Neuronal stem cell (in vitro differentiated cells): Measurements from ENCODE around the gene CNOT3.

Source experiments
- DNase-seq: peaks from one replicate; pipeline ENCODE4 v3.0.0-alpha.2; 2013; ENCODE audit warnings: low spot score
- H2AFZ ChIP-seq: one replicate; pipeline ENCODE4 v1.6.1; 2013; ENCODE audit warnings: mild to moderate bottlenecking, low read length, inconsistent platforms
- H2AK5ac ChIP-seq: 2 replicates; pipeline ENCODE4 v1.6.1; 2013; ENCODE audit warnings: low read depth, mild to moderate bottlenecking, inconsistent platforms, low read length, moderate library complexity, mixed read lengths
- H2BK120ac ChIP-seq: 2 replicates; pipeline ENCODE4 v1.6.1; 2013; ENCODE audit warnings: low read depth, mild to moderate bottlenecking, inconsistent platforms, low read length, moderate library complexity, mixed read lengths
- H2BK12ac ChIP-seq: one replicate; pipeline ENCODE4 v1.6.1; 2013; ENCODE audit warnings: low read length, inconsistent platforms
- H2BK15ac ChIP-seq: 2 replicates; pipeline ENCODE4 v1.6.1; 2013; ENCODE audit warnings: mild to moderate bottlenecking, low read length, inconsistent platforms, mixed read lengths
- H2BK5ac ChIP-seq: one replicate; pipeline ENCODE4 v1.6.1; 2013; ENCODE audit warnings: inconsistent platforms, mild to moderate bottlenecking, low read length, moderate library complexity
- H3K14ac ChIP-seq: one replicate; pipeline ENCODE4 v1.6.1; 2013; ENCODE audit warnings: low read length, inconsistent platforms
- H3K18ac ChIP-seq: 2 replicates; pipeline ENCODE4 v1.6.1; 2013; ENCODE audit warnings: low read length, inconsistent platforms
- H3K23ac ChIP-seq: 2 replicates; pipeline ENCODE4 v1.6.1; 2013; ENCODE audit warnings: low read depth, mild to moderate bottlenecking, mixed read lengths, low read length, inconsistent platforms; ENCODE audit not compliant: poor library complexity
- H3K27ac ChIP-seq: replicated peaks from 3 replicates; pipeline ENCODE4 v1.5.1; 2013; ENCODE audit warnings: low read length, inconsistent platforms
- H3K27me3 ChIP-seq, 3 experiments: 2 replicates each; pipeline ENCODE4 v1.6.1; 2013; ENCODE audit warnings: low read length in 3 of 3, mild to moderate bottlenecking in 2 of 3, inconsistent platforms in 1 of 3, low read depth in 1 of 3, mixed read lengths in 1 of 3, moderate library complexity in 1 of 3; ENCODE audit not compliant: control insufficient read depth in 3 of 3, insufficient read depth in 3 of 3
- H3K36me3 ChIP-seq, 2 donors: replicated peaks in 1 of 2; 2 replicates each; pipeline ENCODE4 v1.6.1; 2013; ENCODE audit warnings: low read length in 2 of 2; ENCODE audit not compliant: control insufficient read depth in 2 of 2, insufficient read depth in 2 of 2
- H3K4ac ChIP-seq: 2 replicates; pipeline ENCODE4 v1.6.1; 2013; ENCODE audit warnings: inconsistent platforms, mild to moderate bottlenecking, low read length, moderate library complexity
- H3K4me1 ChIP-seq, 2 donors: 1 replicate in 1 of 2; 2 replicates in 1 of 2; pipeline ENCODE4 v1.6.1; 2013; ENCODE audit warnings: low read length in 2 of 2, low read depth in 1 of 2; ENCODE audit not compliant: control insufficient read depth in 2 of 2, insufficient read depth in 1 of 2
- H3K4me2 ChIP-seq: one replicate; pipeline ENCODE4 v1.6.1; 2013; ENCODE audit warnings: mild to moderate bottlenecking, low read length, inconsistent platforms; ENCODE audit not compliant: insufficient read depth, poor library complexity, severe bottlenecking
- H3K4me3 ChIP-seq, 2 donors: 2 replicates each; pipeline ENCODE4 v1.5.1; 2013; ENCODE audit warnings: low read length in 2 of 2, mild to moderate bottlenecking in 2 of 2, inconsistent platforms in 1 of 2, moderate library complexity in 1 of 2
- H3K79me1 ChIP-seq: one replicate; pipeline ENCODE4 v1.6.1; 2013; ENCODE audit warnings: low read depth, mild to moderate bottlenecking, inconsistent platforms, low read length, moderate library complexity
- H3K9ac ChIP-seq: one replicate; pipeline ENCODE4 v1.6.1; 2013; ENCODE audit warnings: mild to moderate bottlenecking, low read depth, low read length, inconsistent platforms; ENCODE audit not compliant: poor library complexity
- H3K9me3 ChIP-seq, 2 donors: replicated peaks in 1 of 2; 2 replicates each; pipeline versions ENCODE3 to v1.6.1; 2013; ENCODE audit warnings: low read length in 2 of 2, mild to moderate bottlenecking in 2 of 2, inconsistent platforms in 1 of 2, low read depth in 1 of 2, mixed read lengths in 1 of 2, moderate library complexity in 1 of 2; ENCODE audit not compliant: control insufficient read depth in 2 of 2, insufficient read depth in 1 of 2
- H4K8ac ChIP-seq: one replicate; pipeline ENCODE4 v1.6.1; 2013; ENCODE audit warnings: low read depth, mild to moderate bottlenecking, inconsistent platforms, low read length, moderate library complexity
- H4K91ac ChIP-seq: one replicate; pipeline ENCODE4 v1.6.1; 2013; ENCODE audit warnings: low read length, low read depth, mild to moderate bottlenecking, inconsistent platforms; ENCODE audit not compliant: poor library complexity
- WGBS, 2 donors: extraction: QIAGEN DNeasy Blood & Tissue Kit; methylation state at CpG; one replicate each; pipeline ENCODE4 v1.1.7; 2013; ENCODE audit warnings: missing lambda C conversion rate in 2 of 2, mixed read lengths in 1 of 2; ENCODE audit not compliant: insufficient read length in 2 of 2, insufficient replicate concordance in 1 of 2; ENCODE audit errors: extremely low coverage in 2 of 2; 5-methylcytosine and 5-hydroxymethylcytosine counted together

Gene CNOT3

DNA sequence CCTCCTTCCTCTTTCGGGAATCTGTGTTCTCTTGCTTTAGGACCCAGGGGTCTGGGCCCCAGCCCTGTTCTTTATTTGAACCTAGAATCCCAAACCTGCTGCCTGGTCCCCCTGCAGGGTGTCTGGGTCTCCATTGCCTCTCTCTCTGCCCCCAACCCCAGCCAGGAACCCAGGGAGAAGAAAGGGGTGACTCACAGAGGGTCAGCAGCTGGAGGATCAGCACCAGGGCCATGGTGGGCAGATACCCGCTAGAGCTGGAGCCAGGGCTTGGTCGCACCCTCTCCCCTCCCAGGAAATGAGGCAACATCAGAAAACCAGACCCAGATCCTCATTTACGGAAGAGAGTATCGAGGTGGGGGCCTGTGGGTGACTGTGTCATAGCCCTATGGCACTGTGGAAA lies 37.0 kb upstream of the CNOT3 start, which contains the start of gene OSCAR:
TSS of gene OSCAR (minus strand) at position 243 of the 400 bp plus-strand sequence. CDS start at position 232, 11 bp downstream.
- Histone ChIP-seq H3K9me3 (no peaks in the 10 kb centered on the region), H3K79me1 (peaks cover 4% of the 10 kb centered on the region), H3K4me3 (no peak within 1 kb of the TSS), H2AK5ac (no peak within 1 kb of the TSS), H3K4ac (no peak within 1 kb of the TSS), H3K27ac (no peak within 1 kb of the TSS), H3K36me3 (peaks cover 3% of the 10 kb centered on the region in 2 donors), H3K14ac (no peak within 1 kb of the TSS), H2BK12ac (no peak within 1 kb of the TSS), H2BK120ac (no peak within 1 kb of the TSS), H3K4me2 (no peak within 1 kb of the TSS), H3K18ac (no peak within 1 kb of the TSS), H4K8ac (peak within 1 kb of the TSS; percentile 17), H3K9ac (peak within 1 kb of the TSS; percentile 27), H2BK15ac (no peak within 1 kb of the TSS), H2BK5ac (no peak within 1 kb of the TSS), H4K91ac (no peak within 1 kb of the TSS), H3K27me3 (peaks cover 0 to 15% (median 14%) of the 10 kb centered on the region in 3 experiments), H2AFZ (peak within 1 kb of the TSS; percentile 74), H3K4me1 (peaks cover 3 to 7% of the 10 kb centered on the region in 2 donors), H3K23ac (no peak within 1 kb of the TSS)
- DNase-seq, result no peak
- WGBS, 2 donors, result no CpG with 5 or more reads among the region's 5 CpGs

- Histone ChIP-seq H2BK5ac (peak within 1 kb of the TSS; percentile 89), H3K23ac (peak within 1 kb of the TSS; percentile 76), H2BK12ac (no peak within 1 kb of the TSS), H2BK120ac (no peak within 1 kb of the TSS), H3K4ac (peak within 1 kb of the TSS; percentile 66), H3K4me3 (peak within 1 kb of the TSS; percentile 95 to 98), H3K36me3 (peaks cover 19 to 22% of the 10 kb centered on the region in 2 donors), H3K9ac (peak within 1 kb of the TSS; percentile 96), H3K9me3 (no peaks in the 10 kb centered on the region), H4K8ac (no peak within 1 kb of the TSS), H3K79me1 (peaks cover 4% of the 10 kb centered on the region), H2BK15ac (no peak within 1 kb of the TSS), H4K91ac (no peak within 1 kb of the TSS), H3K27ac (no peak within 1 kb of the TSS), H2AFZ (peak within 1 kb of the TSS; percentile 93), H3K4me1 (peaks cover 0 to 2% of the 10 kb centered on the region in 2 donors), H3K14ac (peak within 1 kb of the TSS; percentile 49), H3K27me3 (no peaks in the 10 kb centered on the region), H3K18ac (peak within 1 kb of the TSS; percentile 91), H3K4me2 (peak within 1 kb of the TSS; percentile 89), H2AK5ac (peak within 1 kb of the TSS; percentile 73)
- WGBS, 2 donors, result no CpG with 5 or more reads among the region's 54 CpGs
- DNase-seq, result peak; percentile 98
These were observed 35.0 kb upstream of the CNOT3 start, which contains the start of gene NDUFA3 for GRCh38 chr19:54102421-54103169. Gene NDUFA3 (plus strand): TSS chr19:54102855. CDS start chr19:54102879, 24 bp downstream.

GRCh38 chr19:54104998-54105715 lies 32.4 kb upstream of the CNOT3 start:
- Histone ChIP-seq H3K4me3 (peak overlapping the region in 1 of 2 donors; percentile 14), H3K4me1 (peaks cover 0 to 2% of the 10 kb centered on the region in 2 donors), H3K14ac (no peak overlapping the region), H4K8ac (no peak overlapping the region), H3K27ac (no peak overlapping the region), H2BK15ac (no peak overlapping the region), H3K23ac (no peak overlapping the region), H3K79me1 (peaks cover 4% of the 10 kb centered on the region), H3K4ac (no peak overlapping the region), H4K91ac (no peak overlapping the region), H2BK120ac (no peak overlapping the region), H2AFZ (no peak overlapping the region), H3K18ac (no peak overlapping the region), H3K9me3 (no peaks in the 10 kb centered on the region), H3K36me3 (peaks cover 36 to 46% of the 10 kb centered on the region in 2 donors), H3K9ac (no peak overlapping the region), H2BK12ac (no peak overlapping the region), H3K27me3 (no peaks in the 10 kb centered on the region), H3K4me2 (no peak overlapping the region), H2AK5ac (no peak overlapping the region), H2BK5ac (no peak overlapping the region)
- no peak for DNase-seq
- WGBS, 2 donors, result no CpG with 5 or more reads among the region's 11 CpGs

DNA sequence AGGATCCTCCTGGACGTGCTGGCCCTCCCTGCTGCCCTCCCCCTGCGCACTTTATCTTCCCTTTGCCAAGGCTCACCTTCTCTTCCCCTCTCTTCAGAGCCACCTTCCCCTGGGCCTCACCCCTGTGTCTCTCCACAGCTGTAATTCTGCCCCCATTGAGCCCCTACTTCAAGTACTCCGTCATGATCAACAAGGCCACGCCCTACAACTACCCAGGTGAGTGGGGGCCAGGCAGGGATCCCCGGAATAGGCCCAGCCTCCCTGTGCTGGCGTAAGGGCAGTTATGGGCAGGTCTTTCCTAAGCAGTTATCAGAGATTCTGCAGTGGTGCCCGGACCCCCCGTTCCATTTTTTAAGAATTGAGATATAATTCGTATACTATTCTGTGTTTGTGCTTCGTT lies 31.8 kb upstream of the CNOT3 start:
- no CpG with 5 or more reads among the region's 10 CpGs for WGBS, 2 donors
- H3K27ac ChIP-seq, result no peak overlapping the region
- H3K36me3 ChIP-seq, result peaks cover 40 to 53% of the 10 kb centered on the region in 2 donors
- H3K9me3 ChIP-seq, result no peaks in the 10 kb centered on the region
- peak overlapping the region in 1 of 2 donors; percentile 14 for H3K4me3 ChIP-seq
- no peak overlapping the region for H2AFZ ChIP-seq
- H3K23ac ChIP-seq, result no peak overlapping the region
- no peak overlapping the region for H3K4ac ChIP-seq
- H3K18ac ChIP-seq, result no peak overlapping the region
- H3K79me1 ChIP-seq, result peaks cover 4% of the 10 kb centered on the region
- no peak overlapping the region for H2BK12ac ChIP-seq
- no peak overlapping the region for H3K4me2 ChIP-seq
- no peak overlapping the region for H4K91ac ChIP-seq
- no peak overlapping the region for H2BK120ac ChIP-seq
- H2BK5ac ChIP-seq, result no peak overlapping the region
- no peaks in the 10 kb centered on the region for H3K27me3 ChIP-seq
- H4K8ac ChIP-seq, result no peak overlapping the region
- peaks cover 0 to 2% of the 10 kb centered on the region in 2 donors for H3K4me1 ChIP-seq
- no peak overlapping the region for H2AK5ac ChIP-seq
- no peak overlapping the region for H2BK15ac ChIP-seq
- no peak overlapping the region for H3K9ac ChIP-seq
- DNase-seq, result no peak
- H3K14ac ChIP-seq, result no peak overlapping the region
